ENCODE measurements around the gene BCAS1.

Gene BCAS1

GRCh38 chr20:54099894-54100293, 29.5 kb upstream of the BCAS1 start:
- no peak for TF ChIP-seq TAF1 (IDR thresholded peaks at IDR 0.05; ENCODE audit: borderline replicate concordance, low read depth, low read length)
- TF ChIP-seq POLR2A (IDR thresholded peaks at IDR 0.05; ENCODE audit: low read depth, low read length): no peak
- TF ChIP-seq POLR2AphosphoS5 (IDR thresholded peaks at IDR 0.05; ENCODE audit: low read depth, low read length): no peak
- DNase-seq (ENCODE audit: insufficient read length) (no peak), FAIRE-seq (no peak)

GRCh38 chr20:54098047-54098446, 27.7 kb upstream of the BCAS1 start:
- TF ChIP-seq POLR2AphosphoS5 (IDR thresholded peaks at IDR 0.05; ENCODE audit: low read depth, low read length) (no peak), POLR2A (IDR thresholded peaks at IDR 0.05; ENCODE audit: low read depth, low read length) (no peak), TAF1 (IDR thresholded peaks at IDR 0.05; ENCODE audit: borderline replicate concordance, low read depth, low read length) (no peak)
- FAIRE-seq (no peak), DNase-seq (ENCODE audit: insufficient read length) (no peak)

GRCh38 chr20:54097236-54097529, 26.8 kb upstream of the BCAS1 start:
- FAIRE-seq (no peak), DNase-seq (ENCODE audit: insufficient read length) (no peak)

GRCh38 chr20:54095824-54096223, 25.4 kb upstream of the BCAS1 start:
- DNase-seq (ENCODE audit: insufficient read length) (no peak), FAIRE-seq (no peak)
- TF ChIP-seq POLR2AphosphoS5 (IDR thresholded peaks at IDR 0.05; ENCODE audit: low read depth, low read length) (no peak), POLR2A (IDR thresholded peaks at IDR 0.05; ENCODE audit: low read depth, low read length) (no peak), TAF1 (IDR thresholded peaks at IDR 0.05; ENCODE audit: borderline replicate concordance, low read depth, low read length) (no peak)

More at GRCh38 chr20:54097236-54097529, 26.8 kb upstream of the BCAS1 start:
- TF ChIP-seq TAF1 (IDR thresholded peaks at IDR 0.05; ENCODE audit: borderline replicate concordance, low read depth, low read length) (no peak), POLR2AphosphoS5 (IDR thresholded peaks at IDR 0.05; ENCODE audit: low read depth, low read length) (no peak), POLR2A (IDR thresholded peaks at IDR 0.05; ENCODE audit: low read depth, low read length) (no peak)

GRCh38 chr20:54094268-54094580, 23.8 kb upstream of the BCAS1 start:
- DNase-seq (ENCODE audit: insufficient read length) (no peak), FAIRE-seq (no peak)
- TF ChIP-seq POLR2A (IDR thresholded peaks at IDR 0.05; ENCODE audit: low read depth, low read length) (no peak), TAF1 (IDR thresholded peaks at IDR 0.05; ENCODE audit: borderline replicate concordance, low read depth, low read length) (no peak), POLR2AphosphoS5 (IDR thresholded peaks at IDR 0.05; ENCODE audit: low read depth, low read length) (no peak)

- TF ChIP-seq POLR2AphosphoS5 (IDR thresholded peaks at IDR 0.05; ENCODE audit: low read depth, low read length): no peak
- TF ChIP-seq TAF1 (IDR thresholded peaks at IDR 0.05; ENCODE audit: borderline replicate concordance, low read depth, low read length): no peak
- no peak for TF ChIP-seq POLR2A (IDR thresholded peaks at IDR 0.05; ENCODE audit: low read depth, low read length)
- no peak for DNase-seq (ENCODE audit: insufficient read length)
- no peak for FAIRE-seq
These were observed 23.3 kb upstream of the BCAS1 start for GRCh38 chr20:54093423-54094267.

- FAIRE-seq (no peak), DNase-seq (ENCODE audit: insufficient read length) (no peak)
- no peak for TF ChIP-seq TAF1 (IDR thresholded peaks at IDR 0.05; ENCODE audit: borderline replicate concordance, low read depth, low read length)
- TF ChIP-seq POLR2A (IDR thresholded peaks at IDR 0.05; ENCODE audit: low read depth, low read length): no peak
- TF ChIP-seq POLR2AphosphoS5 (IDR thresholded peaks at IDR 0.05; ENCODE audit: low read depth, low read length): no peak
These were observed 21.6 kb upstream of the BCAS1 start for GRCh38 chr20:54092021-54092420.

- DNase-seq (ENCODE audit: insufficient read length) (no peak), FAIRE-seq (no peak)
These were observed 20.7 kb upstream of the BCAS1 start for GRCh38 chr20:54091120-54091480.

GRCh38 chr20:54090230-54091119, 20.1 kb upstream of the BCAS1 start:
- no peak for FAIRE-seq
- no peak for TF ChIP-seq POLR2AphosphoS5 (IDR thresholded peaks at IDR 0.05; ENCODE audit: low read depth, low read length)
- TF ChIP-seq POLR2A (IDR thresholded peaks at IDR 0.05; ENCODE audit: low read depth, low read length): no peak
- no peak for TF ChIP-seq TAF1 (IDR thresholded peaks at IDR 0.05; ENCODE audit: borderline replicate concordance, low read depth, low read length)

More at GRCh38 chr20:54091120-54091480, 20.7 kb upstream of the BCAS1 start:
- TF ChIP-seq TAF1 (IDR thresholded peaks at IDR 0.05; ENCODE audit: borderline replicate concordance, low read depth, low read length): no peak
- TF ChIP-seq POLR2AphosphoS5 (IDR thresholded peaks at IDR 0.05; ENCODE audit: low read depth, low read length): no peak
- no peak for TF ChIP-seq POLR2A (IDR thresholded peaks at IDR 0.05; ENCODE audit: low read depth, low read length)

GRCh38 chr20:54088430-54088829, 18.0 kb upstream of the BCAS1 start:
- FAIRE-seq (no peak), DNase-seq (ENCODE audit: insufficient read length) (no peak)
- TF ChIP-seq TAF1 (IDR thresholded peaks at IDR 0.05; ENCODE audit: borderline replicate concordance, low read depth, low read length): no peak
- TF ChIP-seq POLR2AphosphoS5 (IDR thresholded peaks at IDR 0.05; ENCODE audit: low read depth, low read length): no peak
- TF ChIP-seq POLR2A (IDR thresholded peaks at IDR 0.05; ENCODE audit: low read depth, low read length): no peak

More at GRCh38 chr20:54090230-54091119, 20.1 kb upstream of the BCAS1 start:
- no peak for DNase-seq (ENCODE audit: insufficient read length)

- FAIRE-seq: no peak
- no peak for TF ChIP-seq POLR2AphosphoS5 (IDR thresholded peaks at IDR 0.05; ENCODE audit: low read depth, low read length)
- TF ChIP-seq TAF1 (IDR thresholded peaks at IDR 0.05; ENCODE audit: borderline replicate concordance, low read depth, low read length): no peak
- no peak for TF ChIP-seq POLR2A (IDR thresholded peaks at IDR 0.05; ENCODE audit: low read depth, low read length)
- no peak for DNase-seq (ENCODE audit: insufficient read length)
These were observed 16.2 kb upstream of the BCAS1 start for GRCh38 chr20:54086507-54087039.

Data from GM12892 (cell line).